Measurements from ENCODE around the gene PCF11. TPM values are rescaled to one million over a fixed set of nuclear protein-coding genes. Genes with fewer than 3 reads are reported as not detected.
"Not testable (repeated sequence)": the region's sequence is repeated elsewhere in the genome, so short reads cannot be mapped to it uniquely, and the experiment has no call there.

Gene PCF11, protein sequence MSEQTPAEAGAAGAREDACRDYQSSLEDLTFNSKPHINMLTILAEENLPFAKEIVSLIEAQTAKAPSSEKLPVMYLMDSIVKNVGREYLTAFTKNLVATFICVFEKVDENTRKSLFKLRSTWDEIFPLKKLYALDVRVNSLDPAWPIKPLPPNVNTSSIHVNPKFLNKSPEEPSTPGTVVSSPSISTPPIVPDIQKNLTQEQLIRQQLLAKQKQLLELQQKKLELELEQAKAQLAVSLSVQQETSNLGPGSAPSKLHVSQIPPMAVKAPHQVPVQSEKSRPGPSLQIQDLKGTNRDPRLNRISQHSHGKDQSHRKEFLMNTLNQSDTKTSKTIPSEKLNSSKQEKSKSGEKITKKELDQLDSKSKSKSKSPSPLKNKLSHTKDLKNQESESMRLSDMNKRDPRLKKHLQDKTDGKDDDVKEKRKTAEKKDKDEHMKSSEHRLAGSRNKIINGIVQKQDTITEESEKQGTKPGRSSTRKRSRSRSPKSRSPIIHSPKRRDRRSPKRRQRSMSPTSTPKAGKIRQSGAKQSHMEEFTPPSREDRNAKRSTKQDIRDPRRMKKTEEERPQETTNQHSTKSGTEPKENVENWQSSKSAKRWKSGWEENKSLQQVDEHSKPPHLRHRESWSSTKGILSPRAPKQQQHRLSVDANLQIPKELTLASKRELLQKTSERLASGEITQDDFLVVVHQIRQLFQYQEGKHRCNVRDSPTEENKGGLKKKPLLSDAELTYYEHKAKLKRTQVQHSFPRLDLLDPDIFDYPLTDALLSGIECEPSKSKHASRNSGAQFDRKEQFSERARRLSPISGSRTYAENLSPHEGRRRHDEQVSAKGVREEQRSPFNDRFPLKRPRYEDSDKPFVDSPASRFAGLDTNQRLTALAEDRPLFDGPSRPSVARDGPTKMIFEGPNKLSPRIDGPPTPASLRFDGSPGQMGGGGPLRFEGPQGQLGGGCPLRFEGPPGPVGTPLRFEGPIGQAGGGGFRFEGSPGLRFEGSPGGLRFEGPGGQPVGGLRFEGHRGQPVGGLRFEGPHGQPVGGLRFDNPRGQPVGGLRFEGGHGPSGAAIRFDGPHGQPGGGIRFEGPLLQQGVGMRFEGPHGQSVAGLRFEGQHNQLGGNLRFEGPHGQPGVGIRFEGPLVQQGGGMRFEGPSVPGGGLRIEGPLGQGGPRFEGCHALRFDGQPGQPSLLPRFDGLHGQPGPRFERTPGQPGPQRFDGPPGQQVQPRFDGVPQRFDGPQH (N-terminal part only)
- 10 to 100 TPM; 30.9 to 36.1 TPM for total RNA-seq
- long read RNA-seq, partial matches to known transcripts = 1 of 4 reads
- long read RNA-seq, other reads (novel, unspliced or antisense) = 3 of 4 reads

DNA sequence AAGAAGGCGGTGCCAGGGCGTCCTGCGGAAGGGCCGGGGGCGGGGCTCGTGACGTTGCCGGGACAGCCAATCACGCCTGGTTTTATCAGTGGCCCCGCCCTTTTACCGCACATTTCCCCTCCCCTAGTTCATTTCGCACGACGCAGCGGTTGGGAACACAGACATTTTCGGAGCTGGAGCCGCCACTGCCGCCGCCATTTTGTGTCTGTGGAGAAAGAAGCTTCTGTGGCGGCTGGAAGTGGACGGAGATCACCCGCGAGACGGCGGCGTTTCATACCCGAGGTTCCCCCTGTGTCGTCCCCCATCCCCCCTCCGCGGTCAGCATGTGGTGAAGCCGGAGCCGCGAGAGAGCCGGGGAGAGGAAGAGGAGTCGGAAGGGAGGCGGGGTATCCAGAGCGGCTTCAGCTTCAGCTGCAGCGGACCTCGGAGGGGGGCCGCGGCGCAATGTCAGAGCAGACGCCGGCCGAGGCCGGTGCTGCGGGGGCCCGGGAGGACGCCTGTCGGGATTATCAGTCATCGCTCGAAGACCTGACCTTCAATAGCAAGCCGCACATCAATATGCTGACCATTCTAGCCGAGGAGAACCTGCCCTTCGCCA, at the start of gene PCF11:
PCF11 (plus strand) TSS at position 136 of the 598 bp plus-strand sequence; CDS start at position 445, 309 bp downstream.
- intact Hi-C loops (cut with DNase I) = loop anchor here in 1 of 2 donors (5.0 to 10.0 kb wide), 3 partner anchors 35 to 172 kb away; partner anchors contain the start of genes ANKRD42 and RAB30
- ATAC-seq (peak; percentile 17 to 38), DNase-seq (no peak)

DNA sequence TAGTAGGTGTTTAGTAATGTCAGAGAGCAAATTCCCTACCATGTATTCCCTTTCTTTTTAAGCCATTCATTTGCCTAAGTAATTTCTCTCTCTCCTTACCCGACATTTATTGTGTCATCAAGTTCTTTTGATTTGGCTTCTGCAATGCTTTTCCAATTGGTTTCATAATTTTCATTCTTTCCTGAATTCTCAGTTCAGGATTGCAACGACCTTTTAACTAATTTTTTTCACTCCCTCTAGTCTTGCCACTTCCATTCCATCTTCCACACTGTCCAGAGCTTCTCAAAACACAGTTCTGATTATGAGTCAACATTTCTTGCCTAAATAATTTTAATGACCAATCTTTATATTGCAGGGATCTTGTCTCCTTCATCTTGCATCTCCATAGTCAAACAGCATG, 44.0 kb upstream of the PCF11 start:
- DNase-seq = no peak
- intact Hi-C loops (cut with DNase I) = no loop called here
- ATAC-seq = peak in 1 of 2 donors; percentile 42

DNA sequence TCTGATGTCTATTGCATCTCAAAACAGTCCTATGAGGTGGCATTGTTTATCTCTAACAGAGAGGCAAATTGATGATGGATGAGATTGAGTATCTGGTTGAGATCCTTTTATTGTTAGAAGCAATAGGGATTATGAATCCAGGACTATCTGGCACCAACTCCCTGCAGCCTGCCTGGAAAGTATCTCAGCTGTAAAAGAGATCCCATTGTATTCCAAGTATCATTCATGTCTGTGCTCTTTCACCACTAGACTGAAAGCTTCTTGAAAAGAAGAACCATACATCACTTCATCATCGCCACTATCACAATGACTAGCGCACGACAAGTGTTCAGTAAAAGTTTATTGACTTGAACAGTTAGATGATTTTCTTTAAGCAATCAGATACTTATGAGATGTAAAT, 41.9 kb upstream of the PCF11 start:
- ATAC-seq = no peak
- intact Hi-C loops (cut with DNase I) = no loop called here
- no peak for DNase-seq

DNA sequence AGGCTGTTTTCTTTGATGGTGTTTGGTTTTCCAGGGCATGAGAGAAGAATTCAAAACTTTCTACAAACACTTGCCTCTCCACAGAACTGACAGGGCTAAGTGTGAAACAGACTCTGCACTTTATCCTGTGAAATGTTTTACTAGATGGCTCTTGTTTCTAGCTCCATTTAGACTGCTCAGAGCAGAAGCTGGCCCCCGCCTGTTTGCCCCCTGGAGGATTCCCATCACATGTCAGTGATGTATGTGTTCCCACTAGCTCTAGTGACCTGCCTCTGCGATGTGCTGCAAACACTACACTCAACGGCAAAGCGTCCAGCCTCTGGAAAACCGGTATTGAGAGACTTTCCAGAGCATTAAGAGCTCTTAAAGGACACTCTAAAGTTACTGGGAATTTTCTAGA, 41.4 kb upstream of the PCF11 start:
- intact Hi-C loops (cut with DNase I) = no loop called here
- DNase-seq = no peak
- peak; percentile 23 to 60 for ATAC-seq

DNA sequence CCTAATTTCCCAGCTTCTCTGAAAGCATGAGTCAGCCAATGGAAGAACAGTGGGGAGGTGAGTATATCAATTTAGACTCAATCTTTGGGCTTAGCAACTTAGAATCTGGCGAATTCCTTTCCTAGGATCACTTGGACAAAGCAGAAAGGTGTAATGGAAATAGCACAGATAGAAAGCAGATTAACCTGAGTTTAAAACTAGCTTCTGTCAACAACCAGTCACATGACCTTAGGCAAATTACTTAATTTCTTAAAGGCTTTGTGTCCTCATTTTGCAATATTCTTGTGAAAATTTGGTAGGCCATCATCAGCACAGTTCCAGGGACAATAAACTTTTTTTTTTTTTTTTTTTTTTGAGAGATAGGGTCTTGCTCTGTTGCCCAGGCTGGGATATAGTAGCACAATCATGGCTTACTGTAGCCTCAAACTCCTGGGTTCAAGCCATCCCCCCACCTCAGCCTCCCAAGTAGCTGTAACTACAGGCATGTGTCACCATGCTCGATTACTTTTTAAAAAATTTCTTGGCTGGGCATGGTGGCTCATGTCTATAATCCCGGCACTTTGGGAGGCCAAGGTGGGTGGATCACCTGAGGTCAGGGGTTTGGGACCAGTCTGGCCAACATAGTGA, 40.8 kb upstream of the PCF11 start:
- intact Hi-C loops (cut with DNase I) = no loop called here
- DNase-seq (no peak), ATAC-seq (peak in 1 of 2 donors; percentile 17)

DNA sequence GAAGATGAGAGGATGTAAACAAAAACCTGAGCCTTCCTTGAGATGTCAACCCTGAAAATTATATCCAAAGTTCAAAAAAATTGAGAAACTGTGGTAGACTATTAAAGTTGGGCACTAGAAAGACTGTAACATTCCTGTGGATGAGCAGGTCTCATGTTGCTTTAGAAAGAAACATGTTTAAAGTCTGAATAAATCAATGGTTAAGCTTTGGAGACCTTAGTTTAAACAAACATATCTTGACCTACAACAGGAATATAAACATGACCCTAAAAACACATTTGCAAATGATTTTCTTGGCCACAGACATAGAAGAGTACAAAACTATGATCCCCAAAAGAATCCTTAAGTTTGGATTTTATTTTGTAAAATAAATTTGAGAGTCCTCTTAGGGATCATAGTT, 38.1 kb upstream of the PCF11 start:
- intact Hi-C loops (cut with DNase I) = no loop called here
- DNase-seq (no peak), ATAC-seq (no peak)

DNA sequence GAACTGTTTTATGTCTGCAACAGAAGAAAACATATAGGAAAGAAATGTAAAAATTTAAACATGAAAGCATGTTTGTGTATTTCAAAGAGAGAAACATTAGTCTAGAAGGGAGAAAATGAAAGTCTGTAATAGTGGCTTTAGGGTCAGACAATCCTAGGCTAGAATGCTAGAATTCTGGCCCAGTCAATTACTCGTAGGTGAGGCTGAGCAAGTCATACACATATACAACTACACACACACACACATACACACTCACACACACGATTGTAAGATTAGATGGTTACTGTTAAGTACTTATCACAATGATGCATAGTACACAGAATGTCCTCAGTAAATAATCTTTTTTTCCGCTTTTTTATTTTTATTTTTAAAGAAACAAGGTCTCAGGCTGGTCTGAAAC, 37.7 kb upstream of the PCF11 start:
- ATAC-seq = no peak
- intact Hi-C loops (cut with DNase I) = no loop called here
- DNase-seq = no peak

DNA sequence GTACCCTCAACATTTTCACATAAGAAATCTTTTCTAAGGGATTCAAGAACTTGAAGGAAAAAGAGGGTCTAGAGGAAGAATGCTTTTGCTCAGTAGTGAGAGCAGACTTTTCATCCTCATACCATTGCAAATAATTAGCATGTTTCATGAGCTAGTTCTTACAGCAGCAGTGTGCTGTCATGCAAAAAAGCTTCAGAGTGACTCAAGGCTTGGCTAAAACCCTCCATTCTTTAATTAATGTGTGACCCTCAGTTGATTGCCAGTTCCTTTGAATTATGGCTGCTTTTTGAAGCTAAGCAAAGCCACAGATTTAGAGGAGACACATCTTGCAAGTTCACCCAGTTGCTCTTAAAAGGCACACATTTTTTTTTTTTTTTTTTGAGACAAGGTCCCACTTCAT, 36.6 kb upstream of the PCF11 start:
- intact Hi-C loops (cut with DNase I) = no loop called here
- DNase-seq (no peak), ATAC-seq (no peak)

DNA sequence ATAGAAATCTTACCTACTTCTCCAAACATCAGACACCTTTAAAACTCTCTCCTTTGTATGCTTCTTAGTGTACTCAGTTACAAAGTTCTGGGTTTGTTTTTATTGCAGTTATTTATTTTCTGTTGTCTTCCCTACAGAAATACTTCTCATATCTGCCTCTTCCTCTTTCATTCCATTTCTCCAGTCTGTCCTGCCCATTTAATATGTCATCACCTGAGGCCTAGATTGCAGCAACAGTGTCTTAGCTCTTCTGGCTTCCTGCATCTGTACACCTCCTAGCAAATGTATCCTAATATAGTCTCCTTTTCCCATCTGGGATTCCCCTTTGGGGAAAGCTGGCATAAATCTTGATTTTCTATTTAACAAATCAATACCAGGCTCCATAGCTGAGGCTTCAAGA, 34.9 kb upstream of the PCF11 start:
- ATAC-seq (no peak), DNase-seq (no peak)
- intact Hi-C loops (cut with DNase I) = no loop called here

DNA sequence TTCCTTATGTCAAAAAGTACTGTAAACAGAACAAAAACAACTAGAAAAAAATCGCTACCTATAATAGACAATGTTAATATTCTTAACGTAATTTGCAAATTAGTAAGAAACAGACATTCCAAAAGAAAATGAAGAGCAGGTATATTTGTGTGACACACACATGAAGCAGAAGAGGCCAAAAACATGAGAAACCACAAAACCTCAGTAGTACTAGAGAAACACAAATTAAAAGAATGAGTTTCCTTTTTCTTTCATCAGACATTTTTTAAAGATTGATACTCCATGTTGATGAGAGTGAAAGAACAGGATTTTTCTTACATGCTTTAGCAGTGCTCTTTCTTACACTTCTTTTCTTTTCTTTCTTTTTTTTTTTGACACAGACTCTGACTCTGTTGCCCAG, 34.2 kb upstream of the PCF11 start:
- intact Hi-C loops (cut with DNase I) = no loop called here
- no peak for ATAC-seq
- no peak for DNase-seq

DNA sequence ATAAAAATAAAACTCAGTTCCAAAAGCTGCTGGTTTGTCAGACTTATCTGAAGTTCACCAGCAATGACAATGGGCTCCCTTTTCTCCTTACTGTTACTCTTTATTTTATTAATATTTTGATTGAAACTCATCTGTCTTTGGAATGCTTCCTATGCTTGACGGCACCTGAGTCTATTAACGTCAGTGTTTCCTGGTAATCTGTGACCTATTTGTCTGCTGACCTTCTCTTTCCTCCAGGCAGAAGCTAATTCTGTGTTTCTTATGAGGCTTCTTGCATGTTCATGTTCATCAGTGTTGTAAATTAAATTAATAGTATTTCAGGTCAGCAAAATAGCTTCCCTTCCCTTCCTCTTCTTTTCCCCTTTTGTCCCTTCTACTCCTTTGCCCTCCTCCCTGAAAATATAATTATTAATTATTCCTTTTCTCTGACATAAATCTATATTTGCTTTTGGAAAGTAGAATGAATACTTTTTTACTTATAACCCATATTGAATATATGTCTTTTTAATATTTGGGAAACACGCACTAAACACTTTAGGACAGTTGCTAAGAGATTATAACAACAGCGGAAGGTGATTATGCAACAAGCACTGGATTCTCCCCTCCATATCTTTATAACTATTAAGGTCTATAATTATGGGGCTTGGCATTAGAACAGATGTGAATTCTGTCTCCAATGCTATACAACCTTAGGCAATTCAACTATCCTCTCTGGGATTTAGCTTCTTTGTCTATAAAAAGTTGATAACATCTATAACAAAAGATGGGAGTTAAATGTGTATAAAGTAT, 32.1 kb upstream of the PCF11 start:
- DNase-seq = no peak
- no peak for ATAC-seq
- intact Hi-C loops (cut with DNase I) = no loop called here

DNA sequence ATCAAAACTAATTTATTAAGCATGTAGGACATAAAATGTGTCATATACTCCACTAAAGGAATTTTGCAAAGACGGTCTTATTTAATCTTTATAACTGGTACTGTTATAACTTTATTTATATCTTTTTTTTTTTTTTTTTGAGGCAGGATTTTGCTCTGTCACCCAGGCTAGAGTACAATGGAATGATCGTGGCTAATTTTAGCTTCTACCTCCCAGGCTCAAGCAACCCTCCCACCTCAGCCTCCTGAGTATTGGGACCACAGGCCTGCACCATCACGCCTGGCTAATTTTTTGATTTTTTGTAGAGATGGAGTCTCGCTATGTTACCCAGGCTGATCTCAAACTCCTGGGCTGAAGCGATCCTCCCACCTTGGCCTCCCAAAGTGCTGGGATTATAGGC, 31.4 kb upstream of the PCF11 start:
- ATAC-seq (no peak), DNase-seq (no peak)
- intact Hi-C loops (cut with DNase I) = no loop called here

DNA sequence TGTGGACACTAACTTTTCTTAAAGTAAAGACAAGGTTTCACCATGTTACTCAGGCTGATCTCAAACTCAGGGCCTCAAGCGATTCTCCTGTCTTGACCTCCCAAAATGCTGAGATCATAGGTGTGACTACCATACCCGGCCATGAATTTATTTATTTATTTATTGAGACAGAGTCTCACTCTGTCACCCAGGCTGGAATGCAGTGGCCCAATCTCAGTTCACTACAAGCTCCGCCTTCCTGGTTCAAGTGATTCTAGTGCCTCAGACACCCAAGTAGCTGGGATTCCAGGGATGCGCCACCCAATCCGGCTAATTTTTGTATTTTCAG, 29.7 kb upstream of the PCF11 start:
- ATAC-seq (no peak), DNase-seq (no peak)
- intact Hi-C loops (cut with DNase I) = no loop called here

DNA sequence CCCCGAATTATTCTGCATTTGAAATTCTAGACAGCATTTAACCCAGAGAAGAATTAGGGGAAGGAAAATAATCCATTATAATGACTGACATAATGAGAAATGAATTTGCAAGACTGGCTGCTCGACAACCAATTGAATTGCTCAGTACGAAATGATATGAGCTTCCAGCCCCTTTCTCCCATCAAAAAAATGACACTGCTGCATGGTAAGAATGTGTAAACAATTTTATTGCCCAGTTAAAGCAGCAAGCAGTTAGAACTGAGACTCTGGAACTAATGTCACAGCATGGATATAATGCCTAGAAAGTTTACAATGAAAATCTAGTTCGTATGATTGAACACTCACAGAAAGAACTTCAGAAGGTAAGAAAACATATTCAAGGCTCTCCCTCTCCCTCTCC, 24.7 kb upstream of the PCF11 start:
- intact Hi-C loops (cut with DNase I) = no loop called here
- ATAC-seq = no peak

DNA sequence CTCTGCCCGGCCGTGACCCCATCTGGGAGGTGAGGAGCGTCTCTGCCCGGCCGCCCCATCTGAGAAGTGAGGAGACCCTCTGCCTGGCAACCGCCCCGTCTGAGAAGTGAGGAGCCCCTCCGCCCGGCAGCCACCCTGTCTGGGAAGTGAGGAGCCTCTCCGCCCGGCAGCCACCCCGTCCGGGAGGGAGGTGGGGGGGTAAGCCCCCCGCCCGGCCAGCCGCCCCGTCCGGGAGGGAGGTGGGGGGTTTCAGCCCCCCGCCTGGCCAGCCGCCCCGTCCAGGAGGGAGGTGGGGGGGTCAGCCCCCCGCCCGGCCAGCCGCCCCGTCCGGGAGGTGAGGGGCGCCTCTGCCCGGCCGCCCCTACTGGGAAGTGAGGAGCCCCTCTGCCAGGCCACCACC, 23.7 kb upstream of the PCF11 start:
- ATAC-seq; DNase-seq; intact Hi-C loops (cut with DNase I): not testable (repeated sequence)

More for the DNA sequence above, 24.7 kb upstream of the PCF11 start:
- DNase-seq = no peak

DNA sequence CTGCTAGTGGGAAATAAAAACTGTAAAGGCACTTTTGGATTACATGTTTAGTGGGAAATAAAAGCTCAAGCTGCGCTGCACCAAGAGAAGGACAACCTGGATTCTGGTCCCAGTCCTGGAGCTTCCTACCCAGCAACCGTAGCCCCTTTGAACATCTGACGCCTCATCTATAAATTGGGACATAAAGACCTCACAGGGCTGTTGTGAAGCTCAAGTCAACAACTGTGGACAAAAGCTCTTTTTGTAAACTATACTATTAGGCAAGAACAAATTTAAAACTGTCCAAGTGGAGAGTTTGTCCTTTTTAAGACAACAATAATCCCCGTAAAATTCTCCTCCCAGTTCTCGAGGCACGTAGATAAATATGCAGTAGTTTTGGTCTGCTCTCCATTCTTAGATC, 17.6 kb upstream of the PCF11 start:
- ATAC-seq = no peak
- intact Hi-C loops (cut with DNase I) = no loop called here
- DNase-seq = no peak

DNA sequence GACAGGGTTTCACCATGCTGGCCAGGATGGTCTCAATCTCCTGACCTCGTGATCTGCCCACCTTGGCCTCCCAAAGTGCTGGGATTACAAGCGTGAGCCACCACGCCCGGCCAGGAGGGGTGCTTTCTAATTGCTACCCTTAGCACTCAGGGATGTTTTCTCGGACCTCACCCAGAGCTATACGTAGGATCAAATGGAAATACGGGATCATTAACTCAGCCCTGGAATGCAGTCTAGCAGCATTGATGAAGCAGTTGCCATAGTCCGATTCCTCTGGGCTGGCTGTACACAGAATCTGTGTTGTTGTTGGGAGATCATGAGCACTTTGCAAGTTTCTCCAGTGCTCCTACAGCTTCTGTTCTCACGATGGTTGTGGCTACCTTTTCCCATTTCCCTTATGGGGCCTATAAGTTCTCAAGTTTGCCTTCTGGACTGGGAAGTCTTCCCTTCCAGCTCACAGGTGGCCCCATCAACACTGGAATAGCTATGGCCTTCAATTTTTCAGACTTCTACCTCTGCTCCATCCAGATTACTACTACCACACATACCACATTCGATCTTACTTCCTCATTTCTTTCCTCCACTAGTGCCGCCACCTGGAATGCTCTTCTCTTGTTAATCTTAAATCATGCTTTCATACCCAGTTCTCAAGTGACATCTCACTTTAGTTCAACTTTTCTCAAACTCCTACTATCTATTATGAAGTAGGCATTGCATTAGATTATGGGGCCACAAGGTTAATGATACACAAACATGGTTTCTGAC, 16.1 kb upstream of the PCF11 start:
- intact Hi-C loops (cut with DNase I) = no loop called here
- ATAC-seq (no peak), DNase-seq (no peak)
